GM21447 (cell line): ENCODE measurements around the gene TLK1.
A peak's percentile ranks its signal among the peaks of the same experiment; 100 is the strongest.
"Not testable (repeated sequence)": the region's sequence is repeated elsewhere in the genome, so short reads cannot be mapped to it uniquely, and the experiment has no call there.

ENCODE experiments used
- ATAC-seq: cut with Tn5 transposase; IDR thresholded peaks from one replicate; pipeline ENCODE4 v1.9.1; 2021; ENCODE audit not compliant: unreplicated experiment

TLK1 gene

DNA sequence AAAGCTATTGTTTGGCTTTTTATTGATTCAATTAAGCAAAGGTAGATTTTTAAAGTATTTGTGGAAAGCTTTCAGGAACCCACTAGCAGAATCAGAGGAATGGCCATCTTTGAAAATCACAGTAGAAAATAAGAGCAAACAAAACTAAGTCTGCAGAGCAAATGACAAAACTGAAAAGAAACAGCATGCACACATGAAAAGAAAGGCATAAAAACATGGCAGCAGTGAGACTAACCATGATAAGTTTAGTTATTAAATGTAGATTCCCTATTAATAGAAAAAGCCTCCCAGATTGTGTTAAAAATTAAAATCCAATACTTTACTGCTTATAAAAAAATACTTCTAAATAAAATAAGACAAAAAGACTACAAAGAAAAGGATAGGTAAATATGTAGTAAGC, 9.1 kb upstream of the TLK1 start:
- ATAC-seq, result no peak

DNA sequence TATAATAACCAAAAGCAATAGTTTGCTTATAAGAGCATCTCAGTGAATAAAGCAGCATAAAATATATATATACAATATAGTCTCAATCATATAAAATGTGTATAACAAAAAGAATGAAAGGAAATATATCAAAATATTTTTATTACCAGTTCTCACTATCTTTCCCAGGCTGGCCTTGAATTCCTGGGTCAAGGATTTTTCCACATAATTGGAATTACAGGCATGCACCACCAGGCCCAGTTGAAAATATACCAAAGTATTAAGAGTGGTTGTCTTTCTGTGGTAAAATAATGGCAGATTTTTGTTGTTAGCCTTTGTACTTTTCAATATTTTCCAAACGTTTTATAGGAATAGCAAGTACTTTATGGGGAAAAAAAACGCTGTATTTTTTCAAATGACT, 8.6 kb upstream of the TLK1 start:
- no peak for ATAC-seq

DNA sequence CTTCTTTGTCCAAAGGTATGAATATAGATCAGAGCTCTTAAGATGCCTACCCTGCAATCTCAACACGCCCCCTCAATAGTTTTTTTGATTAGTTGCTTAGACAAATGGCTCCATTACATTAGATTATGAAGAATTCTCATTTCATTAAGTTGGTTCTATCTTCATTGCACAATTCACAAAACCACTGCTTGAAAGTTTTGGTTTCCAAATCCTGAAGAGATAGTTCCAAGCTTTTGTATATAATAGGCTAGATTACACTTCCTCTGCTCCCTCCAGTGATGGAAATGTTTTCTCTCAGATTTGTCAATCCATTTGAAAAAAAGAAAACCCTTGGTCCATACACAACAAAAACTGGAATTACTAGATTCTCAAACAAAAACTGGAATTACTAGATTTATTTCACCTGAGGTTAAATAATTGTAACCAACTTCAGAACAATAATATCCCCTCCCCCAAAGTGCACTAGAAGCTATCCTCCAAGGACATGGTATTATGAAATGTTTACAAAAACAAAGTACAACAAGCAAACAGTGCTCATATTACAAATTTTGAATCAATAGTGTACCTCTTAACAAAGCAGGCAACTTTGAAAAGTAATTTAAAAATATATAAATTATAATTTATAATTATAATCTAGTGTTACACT, 6.8 kb upstream of the TLK1 start:
- ATAC-seq, result no peak

DNA sequence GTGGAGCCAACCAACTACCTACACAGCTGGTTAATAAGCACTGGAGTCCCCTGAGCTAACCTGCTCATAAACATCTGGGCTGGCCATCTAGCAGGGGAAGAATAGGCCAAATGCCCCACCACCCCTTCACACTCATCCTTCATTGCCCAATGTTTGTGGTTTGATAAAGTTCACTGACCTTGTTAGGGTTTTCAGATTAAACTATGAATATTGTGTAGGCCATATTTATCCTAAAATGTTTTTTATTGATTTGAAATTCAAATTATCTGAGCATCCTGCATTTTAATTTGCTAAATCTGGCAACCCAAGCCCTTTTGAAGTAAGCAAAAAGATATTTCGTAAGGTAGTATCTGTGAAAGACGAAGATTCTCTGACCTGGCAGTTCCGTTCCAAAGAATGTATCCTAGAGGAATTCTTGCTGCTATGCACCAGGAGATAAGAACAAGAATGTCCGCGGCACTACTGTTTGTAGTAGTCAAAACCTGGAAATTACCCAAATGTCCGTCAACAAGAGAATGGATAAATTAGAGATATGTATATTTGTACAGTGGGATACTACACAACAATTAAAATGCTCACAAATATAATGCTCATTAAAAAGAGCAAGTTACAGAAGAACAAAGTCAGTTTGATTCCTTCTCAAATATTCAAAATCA, 5.8 kb upstream of the TLK1 start:
- ATAC-seq, result no peak

DNA sequence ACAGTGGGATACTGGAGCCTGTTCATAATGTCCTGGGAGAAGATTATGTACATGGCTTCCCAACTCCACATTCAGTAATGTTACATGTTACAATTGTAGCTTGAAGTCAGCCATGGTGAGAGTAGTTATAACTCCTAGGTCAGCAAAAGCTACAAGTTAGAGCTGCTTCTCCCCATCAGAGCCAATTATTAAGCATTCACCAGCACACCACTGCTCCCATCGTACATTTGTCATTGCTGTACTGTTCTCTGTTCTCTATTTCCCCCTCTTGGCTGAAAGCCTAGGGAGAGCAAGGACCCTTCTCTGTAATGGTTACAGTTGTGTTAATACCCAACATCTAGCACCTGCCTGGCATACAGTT, 5.3 kb upstream of the TLK1 start:
- no peak for ATAC-seq

DNA sequence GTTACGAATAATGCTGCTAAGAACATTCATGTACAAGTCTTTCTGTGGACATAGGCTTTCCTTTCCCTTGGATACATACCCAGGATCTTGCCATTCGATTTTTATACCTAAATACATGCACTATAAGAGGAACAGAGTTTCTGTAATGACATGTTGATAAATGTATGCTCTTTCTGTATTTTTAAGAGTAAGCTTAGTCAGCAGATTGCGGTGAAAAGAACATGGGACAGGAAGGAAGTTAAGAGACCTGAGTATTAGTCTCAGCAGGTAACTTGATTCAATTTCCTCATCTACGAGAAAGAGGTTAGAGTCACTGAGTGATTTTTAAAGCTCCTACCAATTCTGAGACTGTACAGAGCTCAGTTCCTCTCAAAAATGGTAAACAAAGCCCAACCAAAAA, 2.6 kb upstream of the TLK1 start:
- ATAC-seq, result no peak

DNA sequence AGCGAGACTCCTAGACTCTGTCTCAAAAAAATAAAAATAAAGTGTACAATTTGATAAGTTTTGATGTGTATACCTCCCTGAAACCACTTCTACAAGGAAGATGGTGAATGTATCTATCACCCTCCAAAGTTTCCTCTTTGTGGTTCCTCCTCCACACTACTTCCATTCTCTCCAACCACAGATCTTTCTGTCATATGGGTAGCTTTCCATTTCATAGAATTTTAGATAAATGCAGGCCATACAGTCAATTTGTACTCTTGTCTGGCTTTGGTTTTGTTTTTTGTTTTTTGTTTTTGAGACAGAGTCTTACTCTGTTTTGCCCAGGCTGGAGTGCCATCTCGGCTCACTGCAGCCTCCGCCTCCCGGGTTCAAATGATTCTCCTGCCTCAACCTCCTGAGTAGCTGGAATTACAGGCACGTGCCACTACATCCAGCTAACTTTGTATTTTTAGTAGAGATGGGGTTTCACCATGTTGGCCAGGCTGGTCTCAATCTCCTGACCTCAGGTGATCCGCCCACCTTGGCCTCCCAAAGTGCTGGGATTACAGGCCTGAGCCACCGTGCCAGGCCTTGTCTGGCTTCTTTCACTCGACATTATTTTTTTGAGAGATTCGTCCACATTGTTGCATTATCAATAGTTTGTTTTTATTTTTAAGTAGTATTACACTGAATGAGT, 2.0 kb upstream of the TLK1 start:
- not testable (repeated sequence) for ATAC-seq

DNA sequence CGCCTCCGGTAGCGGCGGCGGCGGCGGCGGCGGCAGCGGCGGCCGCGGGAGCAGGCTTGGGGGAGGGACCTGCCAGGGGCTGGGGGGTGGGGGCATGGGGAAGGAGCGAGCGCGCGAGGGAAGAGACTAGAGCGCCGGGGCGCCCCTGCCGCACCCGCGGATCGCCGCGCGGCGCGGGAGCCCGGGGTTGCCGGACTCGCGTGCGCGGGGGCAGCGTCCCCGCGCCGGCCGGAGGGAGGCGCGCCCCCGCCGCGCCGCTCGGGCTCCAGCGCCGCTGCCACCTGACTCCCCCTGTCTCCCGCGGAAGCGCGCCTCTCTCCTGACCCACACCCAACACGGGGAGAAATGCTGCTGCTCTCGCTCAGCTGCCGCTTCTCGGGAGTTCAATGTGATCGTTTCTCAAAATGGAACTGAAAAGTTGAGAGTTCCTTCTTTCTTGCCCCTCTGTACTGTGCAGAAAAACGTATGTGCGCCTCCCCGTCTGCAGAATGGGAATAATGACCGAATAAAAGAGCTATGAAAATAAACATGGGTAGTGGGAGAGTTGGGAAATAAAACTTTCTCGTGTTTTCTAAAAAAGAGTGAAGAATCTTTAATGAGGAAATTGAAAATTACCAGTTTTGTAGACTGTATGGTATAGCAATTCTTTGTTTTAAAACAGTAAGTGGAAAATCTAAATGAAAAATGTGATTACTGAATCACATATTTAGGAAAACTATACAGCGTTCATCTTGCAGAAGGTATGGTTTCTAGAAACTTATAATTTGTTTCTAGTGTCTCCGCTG, 455 bp upstream of the TLK1 start:
- peak; percentile 49 for ATAC-seq

DNA sequence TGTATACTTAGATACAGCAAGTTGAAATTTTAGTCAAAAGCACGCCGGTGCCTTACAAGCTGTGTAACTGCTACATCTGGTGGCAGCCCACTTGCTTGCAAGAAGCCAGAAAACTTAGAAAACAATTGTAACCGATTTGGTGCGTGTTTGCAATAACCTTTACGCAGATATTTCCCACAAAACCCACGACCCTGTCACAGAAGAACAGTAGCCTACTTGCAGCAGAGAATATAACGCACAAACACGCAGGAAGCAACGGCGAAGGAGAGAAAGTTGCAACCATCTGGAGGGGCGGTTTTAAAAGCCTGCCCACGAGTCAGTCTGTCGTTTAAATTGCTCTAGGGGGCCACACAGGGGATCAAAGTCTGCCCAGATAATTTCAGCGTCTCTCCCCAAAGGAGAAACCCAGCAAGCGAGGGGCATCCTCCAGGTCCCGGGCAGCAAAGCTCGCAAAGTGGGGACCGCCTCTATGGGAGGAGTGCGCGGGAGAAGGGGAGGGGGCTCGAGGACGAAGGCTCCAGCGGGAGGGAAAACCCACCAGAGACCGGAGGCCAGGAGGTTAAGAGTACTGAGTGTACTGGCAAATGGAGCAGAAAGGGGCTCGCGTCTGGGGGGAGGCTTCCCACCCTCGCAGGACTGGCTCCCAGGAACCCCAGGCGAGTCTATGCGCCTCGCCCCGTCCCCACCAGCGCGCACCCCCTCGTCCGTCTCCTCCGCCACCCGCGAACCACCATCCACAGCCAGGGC, 1.1 kb downstream of the TLK1 start:
- ATAC-seq, result peak; percentile 17

DNA sequence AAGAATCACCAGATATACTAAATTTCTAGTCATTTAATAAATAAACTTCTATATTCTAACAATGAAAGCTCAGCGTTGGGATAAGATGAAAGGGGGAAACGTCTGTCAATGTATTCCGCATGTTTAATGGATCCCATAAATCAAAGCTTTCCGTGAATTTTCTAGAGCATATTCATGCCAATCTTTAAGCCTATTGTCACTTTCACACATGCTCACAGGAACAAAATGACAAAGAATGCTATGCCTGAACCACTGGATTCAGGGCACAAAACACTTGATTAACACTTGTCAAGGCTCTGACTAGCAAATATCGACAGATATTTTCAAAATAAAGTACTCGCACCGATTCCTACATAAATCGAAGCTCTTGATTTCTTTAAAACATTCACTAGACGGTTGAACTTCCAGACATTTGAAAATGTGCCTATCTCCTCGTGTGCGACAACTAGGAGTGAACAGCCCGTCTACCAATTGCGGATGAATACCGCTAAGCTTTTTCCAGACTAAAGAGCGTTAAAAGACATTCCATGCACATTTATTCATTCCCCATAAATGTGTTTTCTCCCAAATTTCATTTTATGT, 1.8 kb downstream of the TLK1 start:
- ATAC-seq, result no peak

DNA sequence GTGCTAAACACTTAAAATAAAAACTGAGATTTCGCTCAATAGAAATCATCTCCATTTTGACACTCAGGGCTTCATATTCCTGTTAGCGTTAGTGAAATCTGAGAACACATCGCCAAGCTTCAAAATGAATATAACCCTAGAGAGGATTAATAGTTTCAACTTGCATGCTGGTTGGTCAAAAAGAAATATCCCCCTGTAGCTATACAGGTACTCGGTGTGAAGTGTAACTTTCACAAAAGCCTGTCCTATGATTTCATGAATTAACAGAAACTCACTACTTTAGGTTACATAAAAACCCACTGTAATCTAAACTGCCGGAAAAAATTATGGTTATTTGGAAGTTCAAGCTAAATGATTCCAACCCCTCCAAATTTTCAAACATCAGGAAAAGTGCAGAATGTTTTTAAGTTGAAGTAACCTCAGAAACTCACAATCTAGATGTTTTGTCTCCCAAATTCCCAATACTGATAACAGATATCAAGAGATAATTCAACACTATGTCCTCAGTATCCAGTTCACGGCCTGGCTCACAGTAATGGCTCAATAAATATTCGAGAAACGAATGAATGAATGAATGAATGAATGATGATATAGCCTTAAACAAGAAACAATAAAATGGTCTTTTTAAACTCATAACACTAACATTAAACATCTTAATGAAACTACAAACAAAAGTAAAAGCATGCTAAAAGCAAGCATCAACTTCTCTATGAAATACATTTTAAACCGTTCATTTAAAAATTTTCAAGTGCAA, 2.5 kb downstream of the TLK1 start:
- no peak for ATAC-seq

DNA sequence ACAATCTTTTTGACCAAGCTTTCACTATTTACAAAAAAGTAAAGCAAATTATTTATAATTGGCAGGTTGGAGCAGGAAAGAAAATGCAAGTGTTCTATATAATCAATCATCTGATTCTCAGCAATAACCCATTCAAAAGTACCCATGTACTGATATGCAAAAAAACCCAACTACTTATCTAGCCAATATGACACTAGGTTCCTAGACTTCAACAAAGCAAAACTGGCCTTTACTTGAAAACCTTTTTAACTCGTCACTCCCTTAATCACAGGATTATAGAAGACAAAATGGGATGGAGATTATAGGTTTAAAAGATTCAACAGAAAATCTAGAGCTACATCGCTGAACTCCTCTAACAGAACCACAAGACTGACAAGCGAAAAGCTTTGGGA, 3.6 kb downstream of the TLK1 start:
- no peak for ATAC-seq

DNA sequence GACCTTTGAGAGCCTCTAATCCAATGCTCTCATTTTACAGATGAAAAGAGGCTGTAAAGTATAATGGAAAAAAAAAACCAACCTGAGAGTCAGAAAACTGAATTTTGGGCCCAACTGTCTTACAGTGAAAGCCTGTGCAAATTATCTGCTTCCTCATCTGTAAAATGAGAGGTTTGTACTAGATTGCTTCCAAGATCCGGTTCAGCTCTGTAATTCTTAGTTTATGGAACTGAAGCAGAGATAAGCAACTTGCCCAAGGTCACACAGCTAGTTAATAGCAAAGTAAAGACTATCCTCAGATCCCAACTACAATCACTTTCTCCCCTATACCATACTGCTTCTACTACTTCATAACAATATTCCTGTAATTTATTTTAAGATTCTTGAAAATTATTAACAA, 6.3 kb downstream of the TLK1 start:
- ATAC-seq, result no peak

DNA sequence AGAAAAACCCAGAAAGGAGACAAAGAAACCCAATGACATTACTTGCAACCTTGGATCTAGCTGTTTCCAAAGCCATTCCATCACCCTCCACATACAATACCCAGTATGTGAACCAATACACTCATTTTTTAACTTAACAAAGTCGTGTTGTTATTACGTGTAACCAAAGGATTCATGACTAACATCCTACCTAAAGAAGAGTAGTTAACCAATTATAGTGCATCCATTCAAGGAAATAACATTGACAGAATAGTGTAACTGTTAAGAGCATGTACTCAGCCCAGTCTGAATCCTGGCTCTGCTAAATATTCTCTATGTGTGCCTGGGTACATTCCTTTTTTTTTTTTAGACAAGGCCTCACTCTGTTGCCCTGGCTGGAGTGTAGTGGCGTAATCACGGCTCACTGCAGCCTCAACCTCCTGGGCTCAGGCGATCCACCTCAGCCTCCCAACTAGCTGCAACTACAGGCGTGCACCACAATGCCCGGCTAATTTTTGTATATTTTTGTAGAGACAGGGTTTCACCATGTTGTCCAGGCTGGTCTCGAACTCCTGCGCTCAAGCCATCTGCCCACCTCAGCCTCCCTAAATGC, 9.9 kb downstream of the TLK1 start:
- no peak for ATAC-seq

DNA sequence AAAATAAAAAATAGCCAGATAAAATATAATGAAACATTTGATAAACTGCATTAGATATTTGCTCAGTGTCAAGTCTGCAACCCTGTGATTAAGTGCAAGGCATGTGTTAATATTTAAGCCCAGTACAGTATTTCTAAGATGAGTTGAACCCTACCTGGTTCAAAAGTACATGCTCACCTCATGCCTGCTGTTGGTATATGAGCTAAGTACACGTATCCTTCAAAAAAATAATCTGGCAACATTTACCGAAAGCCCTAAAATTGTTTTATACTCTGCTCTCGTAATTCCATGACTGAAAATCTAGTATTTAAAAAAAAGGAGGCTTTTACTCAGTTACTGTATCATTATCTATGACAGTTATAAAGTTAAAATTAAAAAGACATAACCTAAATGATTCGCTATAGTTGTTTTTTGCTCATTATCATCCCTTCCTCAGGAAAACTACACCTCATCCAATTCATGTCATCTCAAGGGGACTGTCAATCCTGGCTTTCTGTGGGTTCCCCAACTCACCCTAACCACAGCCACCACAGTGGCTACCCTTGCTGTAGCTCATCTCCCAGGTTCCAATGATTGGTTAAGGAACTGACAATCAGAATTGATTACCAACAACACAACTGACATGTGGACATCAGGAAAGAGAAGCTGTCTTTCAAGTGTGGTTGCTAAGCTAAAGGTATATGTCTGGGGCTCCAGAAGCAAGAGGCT, 10.6 kb downstream of the TLK1 start:
- ATAC-seq, result no peak

DNA sequence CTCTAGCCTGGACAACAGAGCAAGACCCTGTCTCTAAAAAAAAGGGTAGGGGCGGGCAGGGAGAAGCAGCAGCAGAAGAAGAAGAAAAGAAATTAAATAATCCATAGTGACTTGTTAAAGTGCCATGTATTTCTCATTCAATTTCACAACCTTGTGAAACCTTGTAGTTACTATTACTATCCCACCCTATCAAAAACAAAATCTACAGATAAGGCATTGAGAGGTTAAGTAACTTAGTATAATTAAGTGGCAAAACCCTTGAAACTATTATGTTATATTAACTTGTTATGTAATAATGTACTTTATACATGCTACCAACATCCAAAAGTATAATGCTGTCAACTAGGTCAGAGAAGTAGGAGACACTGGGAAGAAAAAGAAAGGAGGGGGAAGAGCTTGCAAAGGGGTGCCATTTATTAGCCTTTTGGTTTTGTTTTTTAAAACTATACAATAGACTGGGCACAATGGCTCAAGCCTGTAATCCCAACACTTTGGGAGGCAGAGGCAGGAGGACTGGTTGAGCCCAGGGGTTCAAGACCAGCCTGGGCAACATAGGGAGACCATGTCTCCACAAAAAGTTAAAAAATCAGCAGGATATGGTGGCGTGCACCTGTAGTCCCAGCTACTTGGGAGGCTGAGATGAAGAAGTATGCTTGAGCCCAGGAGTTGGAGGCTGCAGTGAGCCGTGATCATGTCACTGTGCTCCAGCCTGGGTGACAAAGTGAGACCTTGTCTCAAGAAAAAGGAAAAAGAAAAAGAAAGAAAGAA, 11.3 kb downstream of the TLK1 start:
- no peak for ATAC-seq

DNA sequence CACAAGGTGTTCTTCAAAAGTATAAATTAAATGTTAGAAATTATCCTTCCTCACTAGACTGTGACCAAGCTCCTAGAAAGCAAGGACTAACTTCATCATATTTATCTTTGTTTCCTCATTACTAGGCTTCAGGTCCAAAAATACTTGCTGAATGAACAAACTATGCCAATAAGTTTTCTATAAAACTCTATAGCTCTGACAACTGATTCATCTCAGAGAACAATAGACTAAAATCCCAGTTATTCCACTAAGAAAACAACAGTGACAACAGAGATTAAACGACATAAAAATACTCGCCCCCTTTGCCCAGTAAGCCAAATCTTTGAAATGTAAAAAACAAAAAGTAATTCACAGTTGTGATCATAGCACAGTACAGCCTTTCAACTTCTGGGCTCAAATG, 13.6 kb downstream of the TLK1 start:
- no peak for ATAC-seq

DNA sequence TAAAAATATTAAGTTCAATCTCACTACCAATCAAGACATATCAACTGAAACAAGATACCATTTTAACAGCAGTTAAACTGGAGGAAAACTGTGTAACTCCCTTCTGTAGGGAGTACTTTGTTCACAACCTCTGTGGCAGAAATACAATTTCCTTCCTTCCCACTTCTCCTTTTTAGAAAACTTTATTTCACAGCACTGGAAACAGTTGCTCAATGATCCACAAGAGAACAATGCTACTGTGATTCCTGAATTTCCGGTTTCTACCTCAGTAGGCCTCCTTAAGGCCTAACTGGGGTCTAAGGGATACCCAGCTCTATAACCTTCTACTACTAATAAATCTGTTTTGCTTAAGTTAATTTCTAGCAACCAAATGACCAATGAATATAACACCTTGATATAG, 14.1 kb downstream of the TLK1 start:
- no peak for ATAC-seq
